CD4-positive, alpha-beta T cell treated with Interleukin-15 for 1 hour (primary cell): Measurements from ENCODE around the gene SYNC.
A peak's percentile ranks its signal among the peaks of the same experiment; 100 is the strongest.
"Not testable (repeated sequence)": the region's sequence is repeated elsewhere in the genome, so short reads cannot be mapped to it uniquely, and the experiment has no call there.

Experiments
- DNase-seq: peaks from one replicate; pipeline ENCODE4 v3.0.0-alpha.2; 2020

Gene SYNC

DNA sequence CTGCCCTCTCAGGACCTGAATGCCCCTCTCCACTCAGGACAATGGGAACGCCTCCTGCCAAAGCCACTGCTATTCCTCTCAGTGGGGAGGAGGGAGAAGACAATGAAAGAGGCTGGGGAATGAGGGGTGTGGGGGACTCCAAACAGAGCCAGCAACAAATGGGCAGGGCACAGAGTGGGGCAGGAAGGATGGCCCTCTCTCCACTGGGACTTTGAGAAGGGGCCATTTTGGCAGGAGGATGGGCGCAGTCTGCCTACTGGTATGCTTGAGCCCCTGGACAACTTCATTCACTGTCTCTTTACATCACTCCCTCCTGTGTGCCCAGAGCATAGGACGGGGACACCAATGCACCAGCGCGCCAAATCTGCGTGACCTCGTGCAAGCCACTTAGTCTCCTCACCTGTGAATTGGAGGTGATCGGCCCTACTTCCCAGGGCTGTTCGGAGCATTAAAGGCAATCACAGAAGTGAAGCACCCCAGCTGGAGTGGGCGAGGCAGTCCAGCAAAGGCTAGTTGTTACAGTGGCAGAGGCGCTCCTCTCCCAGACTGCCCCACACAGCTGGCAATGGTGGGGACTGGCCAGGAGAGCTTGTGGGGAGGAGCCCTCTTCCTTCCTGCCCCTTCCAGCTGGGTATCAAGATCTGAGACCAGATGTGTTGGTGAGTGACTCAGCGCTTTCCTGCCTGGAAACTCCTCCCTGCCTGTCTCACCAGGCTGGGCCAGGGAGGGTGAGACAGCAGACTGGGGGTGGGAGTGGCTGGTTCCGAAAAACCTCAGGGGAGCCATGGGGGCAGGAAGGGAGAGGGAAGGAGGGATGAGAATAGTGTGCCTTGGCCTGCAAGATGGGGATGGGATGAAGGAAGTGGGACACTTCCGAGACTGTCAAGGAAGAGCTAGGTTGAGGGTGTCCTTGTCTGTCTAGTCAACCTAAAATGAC is 22.4 kb upstream of the SYNC start:
- peak; percentile 28 for DNase-seq

DNA sequence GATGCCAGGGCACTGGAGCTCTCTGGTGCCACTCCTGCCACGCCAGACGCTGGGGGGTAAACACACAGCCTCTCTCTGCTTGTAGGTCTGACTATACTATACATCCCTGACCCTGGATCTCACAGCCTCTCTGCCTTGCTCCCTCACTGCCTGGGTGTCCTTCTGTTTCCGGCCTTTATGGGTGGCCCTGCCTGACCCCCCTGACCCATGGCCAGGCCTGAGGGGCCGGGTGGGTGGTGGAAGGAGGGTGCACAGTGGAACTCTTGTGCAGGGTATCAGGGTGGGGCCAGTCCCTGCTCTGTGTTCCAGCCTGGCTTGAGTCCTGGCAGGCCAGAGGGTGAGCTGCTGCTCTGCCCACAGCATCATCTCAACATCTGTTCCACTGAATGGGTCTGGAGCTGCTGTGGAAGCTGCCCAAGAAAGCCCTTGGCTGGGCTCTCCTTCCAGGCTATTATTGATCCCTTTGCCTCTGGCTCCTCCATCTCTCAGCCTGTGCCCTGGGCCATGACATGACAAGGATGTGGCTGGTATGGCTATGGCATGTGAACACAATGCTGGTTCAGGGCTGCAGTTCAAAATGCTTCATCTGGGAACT is 17.2 kb upstream of the SYNC start:
- no peak for DNase-seq

DNA sequence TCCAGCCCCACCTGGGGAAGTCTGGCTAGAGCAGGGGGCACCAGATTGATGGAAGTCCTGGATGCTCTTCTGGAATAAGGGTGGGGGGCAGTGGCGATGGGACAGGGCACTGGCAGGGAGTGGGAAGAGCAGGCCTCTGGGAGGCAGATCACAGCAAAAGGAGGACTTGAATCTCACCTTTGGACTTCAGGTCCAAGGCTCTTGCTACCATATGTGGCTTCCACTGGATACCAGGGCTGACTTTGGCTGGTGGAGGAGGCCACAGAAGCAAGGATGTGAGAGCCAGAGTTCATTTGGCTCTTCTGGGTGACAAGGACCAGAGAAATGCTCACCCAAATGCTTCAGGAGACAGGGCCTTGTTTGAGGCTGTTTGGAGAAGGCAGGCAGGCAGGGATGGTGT is 16.0 kb upstream of the SYNC start:
- DNase-seq = no peak

DNA sequence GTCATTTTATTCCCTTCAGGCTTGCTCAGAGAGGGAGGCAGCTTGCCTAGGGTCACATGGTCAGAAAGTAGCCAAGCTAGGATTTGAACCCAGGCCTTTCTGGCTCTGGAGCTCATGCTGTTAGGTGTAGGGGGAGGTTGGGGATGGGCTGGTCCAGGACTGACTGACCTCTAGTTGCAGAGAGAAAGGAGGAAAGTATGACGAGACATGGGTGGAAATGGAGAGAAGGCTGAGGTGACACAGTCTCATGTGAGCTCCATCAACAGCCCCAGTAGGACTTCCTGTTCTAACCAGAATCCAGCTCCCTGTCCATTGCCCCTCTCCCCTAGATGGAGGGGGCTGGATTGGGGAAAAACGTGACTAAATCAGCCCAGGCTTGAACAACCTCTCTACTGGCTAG is 15.5 kb upstream of the SYNC start:
- no peak for DNase-seq

DNA sequence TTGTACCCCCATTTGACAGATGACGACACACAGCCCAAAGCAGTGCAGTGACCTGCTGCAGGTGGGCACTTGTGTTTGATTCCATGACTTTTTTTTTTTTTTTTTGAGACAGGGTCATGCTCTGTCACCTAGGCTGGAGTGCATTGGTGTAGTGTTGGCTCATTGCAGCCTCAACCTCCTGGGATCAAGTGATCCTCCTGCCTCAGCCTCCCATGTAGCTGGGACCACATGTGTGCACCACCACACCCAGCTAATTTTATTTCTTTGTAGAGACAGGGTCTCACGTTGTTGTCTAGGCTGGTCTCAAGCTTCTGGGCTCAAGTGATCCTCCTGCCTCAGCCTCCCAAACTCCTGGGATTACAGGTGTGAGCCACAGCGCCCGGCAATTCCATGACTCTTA is 14.9 kb upstream of the SYNC start:
- no peak for DNase-seq

DNA sequence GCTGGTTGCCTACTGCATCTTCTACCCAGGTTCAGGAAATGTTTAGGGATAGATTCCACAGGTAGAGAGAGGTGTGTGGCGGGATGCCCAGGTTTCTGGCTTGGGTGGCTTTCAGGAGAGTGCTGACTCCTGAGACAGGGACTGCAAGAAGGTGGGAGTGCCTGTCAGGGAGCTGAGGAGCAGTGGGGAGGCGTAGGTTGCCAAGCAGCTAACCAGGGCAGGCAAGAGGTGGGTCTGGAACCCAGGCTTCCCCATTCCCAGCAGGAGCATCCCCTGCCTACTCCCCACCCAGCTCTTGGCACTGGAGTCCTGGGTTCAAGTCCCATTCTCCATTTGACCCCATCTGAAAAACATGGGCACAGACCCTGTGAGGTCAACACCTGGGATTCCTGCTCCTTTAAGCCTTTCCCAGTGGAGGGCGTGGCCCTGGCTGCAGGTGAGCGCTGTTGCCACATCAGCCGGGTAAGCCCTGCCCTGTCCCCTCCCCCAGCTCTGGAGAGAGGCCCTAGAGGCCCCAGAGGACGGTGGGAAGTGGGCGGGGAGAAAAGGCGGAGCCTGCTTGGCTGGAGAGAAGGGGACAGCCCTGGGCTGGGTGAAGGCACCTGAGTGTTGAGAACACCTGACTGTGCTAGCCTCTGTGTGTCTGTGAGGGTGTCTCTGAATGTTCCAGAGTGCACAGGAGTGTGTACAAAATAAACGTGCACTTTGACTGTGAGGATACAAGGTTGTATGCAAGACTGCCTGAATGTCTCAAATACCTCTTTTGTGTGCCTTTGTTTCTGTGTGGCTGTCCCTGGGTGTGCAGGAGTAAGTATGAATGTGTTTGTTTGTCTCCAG is 14.0 kb upstream of the SYNC start:
- peak; percentile 30 for DNase-seq

DNA sequence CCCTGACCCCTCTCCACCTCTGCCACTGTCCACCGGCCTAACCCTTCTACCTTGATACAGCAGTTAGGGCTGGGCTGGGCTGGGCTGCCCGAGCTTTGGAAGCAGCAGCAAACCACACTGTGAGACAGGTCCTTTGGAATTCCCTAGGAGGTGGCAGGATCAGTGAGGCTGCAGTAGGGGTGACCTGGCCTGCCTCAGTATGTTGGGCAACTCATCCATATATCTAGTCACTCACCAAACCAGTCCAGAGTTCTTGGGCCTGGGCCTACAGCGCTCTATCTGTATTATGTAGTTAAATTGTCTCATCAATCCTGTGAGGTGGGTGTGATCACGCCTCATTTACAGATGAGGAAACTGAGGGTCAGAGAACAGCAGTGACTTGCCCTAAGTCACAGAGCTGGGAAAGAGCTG is 13.3 kb upstream of the SYNC start:
- DNase-seq = no peak

DNA sequence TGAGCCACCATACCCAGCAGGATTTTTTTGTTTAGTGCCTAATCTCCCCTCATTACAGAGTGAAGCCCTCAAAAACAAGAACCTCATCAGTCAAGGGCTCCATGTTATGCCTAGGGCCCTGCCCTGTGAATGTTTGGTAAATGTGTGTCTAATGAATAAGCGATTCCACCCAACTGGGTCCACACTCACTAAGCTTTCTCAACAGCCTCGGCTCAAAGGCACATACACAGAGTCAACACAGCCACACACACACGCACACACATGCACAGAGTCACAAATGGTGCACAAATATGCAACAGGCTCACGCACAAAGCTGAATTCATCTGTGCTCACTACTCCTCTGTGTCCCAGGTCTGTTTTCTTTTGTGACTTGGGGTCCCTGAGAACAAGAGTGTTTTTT is 11.7 kb upstream of the SYNC start:
- no peak for DNase-seq

DNA sequence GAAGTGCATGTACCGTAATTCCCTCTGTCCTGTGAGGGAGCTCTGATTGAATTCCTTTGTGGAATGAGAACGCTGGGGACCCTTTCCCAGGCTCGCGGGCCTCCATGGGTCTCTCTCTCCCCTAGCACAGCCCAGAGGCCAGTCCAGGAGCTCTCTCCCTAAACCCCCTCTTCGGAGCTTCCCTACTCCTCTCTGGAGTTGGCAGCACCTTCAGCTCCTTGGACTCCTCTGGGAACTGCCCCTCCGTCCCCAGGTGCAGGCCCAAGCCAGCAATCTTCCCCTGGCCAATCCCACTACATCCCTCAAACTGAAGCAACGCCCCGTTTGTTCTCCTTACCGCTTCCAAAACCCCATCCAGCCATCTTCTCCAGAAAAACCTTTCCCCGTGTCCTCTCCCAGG is 10.5 kb upstream of the SYNC start:
- DNase-seq = no peak

DNA sequence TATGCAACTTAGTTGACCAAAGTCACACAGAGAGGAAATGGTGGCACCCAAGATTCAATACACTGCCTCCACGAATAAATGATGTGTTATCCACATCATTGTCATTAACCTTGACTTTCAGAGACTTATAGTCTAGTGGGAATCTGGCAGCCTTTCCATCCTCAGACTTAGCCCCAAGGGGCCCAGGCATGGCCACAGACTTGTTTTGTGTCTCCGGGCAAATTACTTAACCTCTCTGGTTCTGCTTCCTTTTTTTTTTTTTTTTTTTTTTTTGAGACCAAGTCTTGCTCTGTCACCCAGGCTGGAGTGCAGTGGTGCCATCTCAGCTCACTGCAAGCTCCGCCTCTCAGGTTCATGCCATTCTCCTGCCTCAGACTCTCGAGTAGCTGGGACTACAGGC is 8.7 kb upstream of the SYNC start:
- not testable (repeated sequence) for DNase-seq

DNA sequence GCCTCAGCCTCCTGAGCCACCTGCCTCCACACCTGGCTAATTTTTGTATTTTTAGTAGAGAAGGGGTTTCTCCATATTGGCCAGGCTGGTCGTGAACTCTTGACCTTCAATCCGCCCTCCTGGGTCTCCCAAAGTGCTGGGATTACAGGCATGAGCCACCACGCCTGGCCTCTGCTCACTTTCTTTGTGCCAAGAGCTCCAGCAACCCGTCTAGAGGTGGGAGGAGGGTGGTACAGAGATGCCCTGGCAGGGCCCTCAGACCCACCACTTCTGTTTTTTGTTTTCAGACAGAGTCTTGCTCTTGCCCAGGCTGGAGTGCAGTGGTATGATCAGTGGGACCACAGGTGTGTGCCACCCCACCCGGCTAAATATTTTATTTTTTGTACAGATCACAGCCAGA is 6.9 kb upstream of the SYNC start:
- no peak for DNase-seq

DNA sequence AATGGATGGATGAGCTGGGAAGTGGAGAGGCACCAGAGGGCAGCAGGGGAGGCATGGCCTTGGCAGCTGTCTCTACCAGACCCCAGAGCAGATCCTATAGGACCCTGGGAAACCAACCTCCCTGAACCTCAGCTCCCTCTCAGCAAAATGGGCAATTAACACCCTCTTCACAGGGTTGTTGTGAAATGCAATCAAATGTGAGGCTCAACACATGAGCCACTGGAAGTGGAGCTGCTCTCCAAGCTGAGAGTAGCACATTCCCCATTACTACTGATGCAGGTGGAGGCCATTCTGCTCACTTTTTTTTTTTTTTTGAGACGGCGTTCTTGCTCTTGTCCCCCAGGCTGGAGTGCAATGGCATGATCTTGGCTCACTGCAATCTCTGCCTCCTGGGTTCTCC is 6.5 kb upstream of the SYNC start:
- no peak for DNase-seq

DNA sequence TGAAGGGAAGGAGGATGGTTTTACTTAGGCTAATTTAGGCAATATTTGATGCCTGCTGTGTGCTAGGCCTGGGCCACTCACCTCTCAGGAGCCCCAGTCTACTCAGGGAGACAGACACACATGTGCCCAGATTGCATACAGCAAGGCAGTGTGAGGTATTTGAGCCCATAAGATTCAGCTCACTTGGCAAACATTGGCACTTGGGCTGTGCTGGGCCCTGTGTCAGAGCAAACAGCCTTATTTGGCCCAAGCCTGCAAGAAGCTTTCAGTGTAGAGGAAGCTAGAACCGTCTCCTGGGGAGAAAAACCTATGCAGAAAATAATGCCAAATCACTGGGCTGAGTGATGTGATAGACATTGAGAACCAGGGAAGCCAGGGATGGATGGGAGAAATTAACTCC is 3.9 kb upstream of the SYNC start:
- no peak for DNase-seq

DNA sequence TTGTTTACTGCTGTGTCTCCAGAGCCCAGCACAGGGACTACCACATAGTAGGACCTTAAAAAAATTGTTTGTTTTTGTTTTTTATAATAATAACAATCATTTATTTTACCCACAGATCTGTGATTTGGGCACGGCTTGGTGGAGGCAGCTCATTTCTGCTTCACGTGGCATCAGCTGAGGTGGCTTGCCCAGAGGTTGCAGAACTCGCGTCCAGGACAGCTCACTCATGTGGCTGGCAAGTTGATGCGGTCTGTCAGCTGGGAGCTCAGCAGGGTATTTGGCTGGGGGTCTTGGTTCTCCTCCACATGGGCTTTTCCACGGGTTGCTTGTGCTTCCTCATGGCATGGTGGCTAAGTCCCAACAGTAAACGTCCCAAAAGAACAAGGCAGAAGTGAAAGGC is 2.9 kb upstream of the SYNC start:
- no peak for DNase-seq

DNA sequence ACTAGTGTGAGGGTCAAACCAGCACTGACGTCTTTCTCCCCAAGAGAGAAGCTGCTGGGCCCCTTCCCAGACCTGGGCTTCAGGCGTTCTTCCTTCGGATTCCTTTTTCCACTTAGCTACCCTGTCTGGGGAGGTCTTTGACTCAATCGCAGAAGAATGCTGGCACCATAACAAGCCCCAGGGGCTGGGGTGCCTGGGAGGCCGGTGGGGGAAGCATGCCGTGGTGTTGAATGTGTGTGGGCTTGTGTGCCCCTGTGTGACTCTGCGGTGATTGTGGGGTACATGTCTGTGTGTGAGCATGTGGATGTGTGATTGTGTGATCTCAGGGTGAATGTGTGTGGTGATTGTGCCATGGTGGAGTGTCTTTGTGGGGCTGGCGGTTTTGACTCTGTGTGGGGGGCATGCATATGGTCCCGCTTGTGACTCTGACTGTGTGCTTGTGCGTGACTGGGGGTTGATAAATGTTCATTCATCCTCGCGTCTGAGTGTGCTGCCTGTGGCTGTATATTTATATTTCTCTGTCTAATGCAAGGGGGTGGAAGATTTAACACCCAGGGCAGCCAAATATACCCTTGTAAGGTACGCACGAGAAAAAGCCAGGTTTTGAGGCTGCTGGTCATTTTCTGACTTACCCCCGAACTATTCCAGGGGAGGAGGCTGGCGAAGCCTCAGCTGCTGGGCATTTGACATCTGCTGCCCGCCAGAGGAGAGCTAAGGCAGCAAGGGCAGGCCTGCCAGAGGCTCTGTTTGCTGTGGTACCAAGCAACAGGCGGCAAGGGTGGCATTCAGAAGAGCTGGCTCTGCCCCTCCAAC is 1.1 kb upstream of the SYNC start:
- no peak for DNase-seq

DNA sequence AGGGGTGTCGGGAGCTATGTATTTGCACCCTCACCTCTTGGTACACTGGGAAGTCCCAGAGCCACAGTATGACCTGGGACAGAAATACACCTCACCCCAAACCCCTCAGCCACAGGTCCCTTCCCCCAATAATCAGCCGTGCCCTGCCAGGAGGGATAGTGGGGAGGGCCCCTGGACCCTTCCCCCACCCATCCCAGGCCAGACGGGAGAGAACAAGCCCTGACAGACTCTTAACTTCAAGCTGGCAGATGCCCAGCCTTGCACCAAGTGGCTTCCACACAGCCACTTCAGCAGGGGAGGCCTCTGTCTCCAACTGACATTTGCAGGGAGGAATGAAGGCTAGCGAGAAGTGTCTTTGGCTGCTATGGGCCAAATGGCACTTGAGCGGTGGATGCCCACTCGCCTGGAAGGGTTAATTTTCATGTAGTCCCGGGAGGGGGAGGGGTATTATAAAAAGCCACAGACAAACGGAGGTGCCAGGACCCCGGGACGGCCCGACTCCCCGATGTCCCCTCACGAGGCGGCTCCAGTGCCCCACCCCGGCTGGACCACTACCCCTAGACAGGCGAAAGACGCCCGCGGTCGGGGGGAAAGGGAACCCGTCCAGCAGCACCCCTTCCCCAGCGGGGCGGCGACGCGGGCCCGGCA is 495 bp downstream of the SYNC start:
- DNase-seq = no peak

DNA sequence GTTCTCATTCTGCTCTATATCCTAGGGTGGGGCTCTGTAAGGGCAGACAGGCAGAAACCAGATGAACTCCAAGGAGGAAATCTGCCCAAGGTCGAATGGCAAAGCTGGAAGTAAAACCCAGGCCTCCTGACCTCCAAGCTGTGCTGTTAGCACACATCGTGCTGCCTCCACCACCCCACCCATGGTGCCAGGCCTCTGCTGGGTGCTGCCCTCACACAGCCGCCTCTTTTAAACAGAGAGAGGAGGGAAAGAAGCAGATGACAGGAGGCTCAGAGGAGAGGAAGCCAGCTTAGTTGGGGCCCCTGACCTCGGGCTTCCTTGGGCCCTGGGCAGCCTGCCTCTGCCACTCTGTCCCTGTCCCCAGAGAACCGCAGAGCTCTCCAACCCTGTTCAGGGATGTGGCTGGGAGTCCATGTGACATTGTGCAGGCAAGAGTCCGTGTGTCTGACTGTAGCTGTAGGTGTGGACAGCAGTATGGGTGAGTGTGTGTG is 1.1 kb downstream of the SYNC start:
- DNase-seq = no peak

DNA sequence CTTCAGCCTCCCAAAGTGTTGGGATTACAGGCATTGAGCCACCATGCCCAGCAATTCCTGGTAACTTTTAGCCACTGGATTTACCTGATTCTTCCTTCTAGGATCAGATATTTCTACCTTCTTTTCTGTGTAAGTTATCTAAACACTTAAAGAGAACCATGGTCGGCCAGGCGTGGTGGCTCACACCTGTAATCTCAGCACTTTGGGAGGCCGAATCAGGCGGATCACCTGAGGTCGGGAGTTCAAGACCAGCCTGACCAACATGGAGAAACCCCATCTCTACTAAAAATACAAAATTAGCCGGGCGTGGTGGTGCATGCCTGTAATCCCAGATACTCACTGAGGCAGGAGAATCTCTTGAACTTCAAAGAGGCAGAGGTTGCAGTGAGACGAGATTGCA is 5.6 kb downstream of the SYNC start:
- not testable (repeated sequence) for DNase-seq

DNA sequence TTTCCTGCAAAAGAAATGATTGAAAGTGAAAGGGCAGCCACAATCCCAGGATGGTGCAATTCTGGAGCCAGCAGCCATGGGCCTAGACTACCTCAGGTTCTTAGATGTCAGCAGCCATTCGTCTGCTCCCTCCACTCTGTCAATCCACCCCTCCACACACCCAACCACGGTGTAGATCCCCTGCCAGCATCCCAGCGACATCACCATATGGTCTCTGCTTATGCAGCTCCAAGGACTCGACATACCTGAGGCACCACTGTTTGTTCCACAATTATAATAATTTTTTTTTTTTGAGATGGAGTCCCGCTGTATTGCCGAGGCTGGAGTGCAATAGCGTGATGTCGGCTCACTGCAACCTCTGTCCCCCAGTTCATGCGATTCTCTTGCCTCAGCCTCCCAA is 6.5 kb downstream of the SYNC start:
- DNase-seq = no peak

DNA sequence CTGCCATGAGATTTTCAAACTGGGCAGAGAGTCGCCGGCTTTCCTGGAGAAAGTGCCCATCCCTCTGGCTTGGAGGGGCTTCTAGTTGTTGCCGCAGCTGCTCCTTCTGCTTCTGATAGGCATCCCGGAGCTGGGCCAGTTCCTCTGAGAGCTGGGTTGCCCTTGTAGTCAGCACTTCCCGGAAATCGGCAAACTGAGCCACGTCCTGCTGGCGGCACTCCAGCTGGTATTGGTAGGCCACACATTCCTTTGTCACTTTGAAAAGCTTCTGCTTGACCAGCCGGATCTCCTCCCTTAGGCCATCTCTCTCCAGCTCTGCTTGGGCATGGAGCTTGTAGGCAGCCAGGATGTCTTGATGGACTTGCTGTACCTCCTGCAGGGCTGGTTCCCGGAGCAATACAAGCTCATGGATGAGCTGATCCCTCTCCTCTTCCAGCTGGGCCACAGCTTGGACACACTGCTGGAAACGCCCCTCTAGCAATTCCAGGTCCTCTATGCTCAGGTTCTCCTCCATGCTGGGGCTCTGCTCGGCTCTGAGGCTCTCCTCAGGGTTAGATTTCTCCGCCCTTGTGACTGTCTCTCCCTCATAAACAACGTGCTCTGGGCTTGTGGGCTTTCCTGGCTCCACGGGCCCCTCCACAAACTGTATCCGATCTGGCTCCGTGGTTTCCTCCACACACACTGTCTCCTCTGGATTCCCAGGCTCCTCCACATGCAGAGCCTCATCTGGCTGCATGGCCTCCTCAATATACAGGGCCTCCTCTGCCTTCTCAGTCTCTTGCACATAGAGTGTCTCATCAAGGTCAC is 7.3 kb downstream of the SYNC start:
- DNase-seq = no peak

DNA sequence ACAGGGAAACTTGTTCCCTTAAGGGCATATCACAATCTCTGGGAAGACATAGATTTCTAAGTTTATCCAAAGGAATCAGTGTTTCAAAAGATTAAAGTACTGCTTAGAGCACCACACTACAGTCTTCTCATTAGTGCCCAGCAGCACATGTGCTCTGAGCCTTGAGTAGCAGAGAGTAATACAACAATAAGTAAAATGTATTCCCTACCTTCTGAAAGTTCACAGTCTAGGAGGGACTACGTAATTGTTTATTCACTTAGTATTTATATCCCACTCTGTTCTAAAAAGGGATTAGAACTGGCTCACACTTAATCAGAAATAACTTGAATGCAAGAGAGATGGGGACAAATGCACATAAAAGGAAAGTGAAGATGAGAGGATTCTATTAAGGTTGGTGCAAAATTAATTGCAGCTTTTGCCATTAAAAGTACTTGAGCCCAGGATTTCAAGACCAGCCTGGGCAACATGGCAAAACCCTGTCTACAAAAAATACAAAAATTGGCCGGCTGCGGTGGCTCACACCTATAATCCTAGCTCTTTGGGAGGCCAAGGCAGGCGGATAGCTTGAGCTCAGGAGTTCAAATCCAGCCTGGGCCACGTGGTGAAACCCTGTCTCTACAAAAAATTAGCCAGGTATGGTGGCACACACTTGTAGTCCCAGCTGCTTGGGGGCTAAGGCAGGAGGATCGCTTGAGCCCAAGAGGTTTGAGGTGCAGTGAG is 9.0 kb downstream of the SYNC start:
- DNase-seq = no peak
